ENCODE data around the gene FAM120AOS. TPM values are rescaled to one million over a fixed set of nuclear protein-coding genes. Genes with fewer than 3 reads are reported as not detected.

FAM120AOS gene
- polyA plus RNA-seq, 1 of the 3 experiments (the other 2 are of a cell fraction) = 30.1 TPM

GRCh38 chr9:93475108-93475507 lies 21.7 kb upstream of the FAM120AOS start:
- ChIA-PET CTCF (no interaction called here), POLR2A (no interaction called here)
- H4K20me1 ChIP-seq (ENCODE audit: insufficient read depth) = peaks cover 12% of the 10 kb centered on the region
- peaks cover 91% of the 10 kb centered on the region for H3K79me2 ChIP-seq (ENCODE audit: insufficient read depth)
- no peaks in the 10 kb centered on the region for H3K9me2 ChIP-seq
- H3K27ac ChIP-seq (ENCODE audit: low read depth in 2 of 2, low read length in 1 of 2) = no peak overlapping the region
- no peak overlapping the region for H3K4me2 ChIP-seq
- no peaks in the 10 kb centered on the region for H3K27me3 ChIP-seq (ENCODE audit: insufficient read depth)
- H2AFZ ChIP-seq (ENCODE audit: low read depth) = no peak overlapping the region
- no peak overlapping the region for H3K4me3 ChIP-seq (ENCODE audit: low read depth in 2 of 2, low read length in 1 of 2)
- H3K9ac ChIP-seq = no peak overlapping the region
- 99% methylated on average over 3 of the region's 3 CpGs for WGBS (ENCODE audit: low lambda C conversion rate)
- DNase-seq = no peak
- H3K9me3 ChIP-seq = no peaks in the 10 kb centered on the region
- no peak for TF ChIP-seq TAF1 (IDR thresholded peaks at IDR 0.05; ENCODE audit: borderline replicate concordance, low read depth, low read length)
- TF ChIP-seq FOXJ3 (CRISPR knock-in tag; IDR thresholded peaks at IDR 0.05) = no peak
- TF ChIP-seq ELF1 (IDR thresholded peaks at IDR 0.05) = no peak
- TF ChIP-seq ZBTB33 (IDR thresholded peaks at IDR 0.05; ENCODE audit: borderline replicate concordance, low read depth) = no peak
- TF ChIP-seq RFX5 (IDR thresholded peaks at IDR 0.05; ENCODE audit: low read length) = no peak
- no peak for TF ChIP-seq GABPA (IDR thresholded peaks at IDR 0.05; ENCODE audit: low read depth)
- TF ChIP-seq USF1 (IDR thresholded peaks at IDR 0.05; ENCODE audit: borderline replicate concordance, low read depth) = no peak
- TF ChIP-seq REST (IDR thresholded peaks at IDR 0.05; ENCODE audit: low read depth, low read length) = no peak
- no peak for TF ChIP-seq RCOR1 (IDR thresholded peaks at IDR 0.05; ENCODE audit: low read length)
- TF ChIP-seq NRF1 (IDR thresholded peaks at IDR 0.05; ENCODE audit: low read depth, low read length) = no peak
- TF ChIP-seq PBX3 (IDR thresholded peaks at IDR 0.05) = no peak
- TF ChIP-seq EZH2phosphoT487 (IDR thresholded peaks at IDR 0.05; ENCODE audit: borderline replicate concordance, low read depth) = no peak
- no peak for TF ChIP-seq GATA2 (CRISPR knock-in tag; IDR thresholded peaks at IDR 0.05)
- no peak for TF ChIP-seq POLR2AphosphoS5 (IDR thresholded peaks at IDR 0.05; ENCODE audit: low read depth, low read length)
- TF ChIP-seq CTCF (IDR thresholded peaks at IDR 0.05) = no peak
- no peak for TF ChIP-seq TEAD4 (IDR thresholded peaks at IDR 0.05; ENCODE audit: borderline replicate concordance, insufficient read depth)
- no peak for TF ChIP-seq JUND (IDR thresholded peaks at IDR 0.05)
- TF ChIP-seq MAX (IDR thresholded peaks at IDR 0.05; ENCODE audit: low read depth) = no peak
- peaks cover 0 to 5% of the 10 kb centered on the region in 2 experiments; a peak in 3 of 4 replicates for H3K4me1 ChIP-seq (ENCODE audit: control insufficient read depth in 1 of 2, insufficient read depth in 2 of 2, low read depth in 1 of 2, low read length in 1 of 2)
- peaks cover 29 to 34% of the 10 kb centered on the region in 2 experiments for H3K36me3 ChIP-seq (replicated peaks in 1 of 2; ENCODE audit: control insufficient read depth in 1 of 2, insufficient read depth in 2 of 2, low read length in 1 of 2)
- H3F3A ChIP-seq (replicated peaks; ENCODE audit: insufficient read depth) = peaks cover 4% of the 10 kb centered on the region
